Chondrocyte (in vitro differentiated cells): Measurements from ENCODE around the gene PNPLA6. TPM values are rescaled to one million over a fixed set of nuclear protein-coding genes. Genes with fewer than 3 reads are reported as not detected.
A peak's percentile ranks its signal among the peaks of the same experiment; 100 is the strongest.

ENCODE experiments used
- DNase-seq: peaks from one replicate; pipeline ENCODE4 v3.0.0; 2021; ENCODE audit warnings: mixed read lengths, low spot score
- H3K27ac Mint-ChIP-seq: one replicate; pipeline ENCODE4 v1.8.0; 2021; ENCODE audit warnings: mild to moderate bottlenecking, moderate library complexity, mixed read lengths; ENCODE audit not compliant: unreplicated experiment
- H3K27me3 Mint-ChIP-seq: 2 replicates; pipeline ENCODE4 v1.8.0; 2021; ENCODE audit warnings: low read depth, mixed read lengths
- H3K36me3 Mint-ChIP-seq: 2 replicates; pipeline ENCODE4 v1.8.0; 2021; ENCODE audit warnings: low read depth, mixed read lengths
- H3K4me1 Mint-ChIP-seq: 2 replicates; pipeline ENCODE4 v1.8.0; 2021; ENCODE audit warnings: low read depth, mild to moderate bottlenecking, mixed read lengths
- H3K4me3 Mint-ChIP-seq: one replicate; pipeline ENCODE4 v1.8.0; 2021; ENCODE audit warnings: mild to moderate bottlenecking, moderate library complexity, mixed read lengths; ENCODE audit not compliant: unreplicated experiment
- H3K9me3 Mint-ChIP-seq: 2 replicates; pipeline ENCODE4 v1.8.0; 2021; ENCODE audit warnings: low read depth, mixed read lengths
- CTCF ChIP-seq: fragments of 200-600 bp; sonication (generic); IDR thresholded peaks from 2 replicates; pipeline ENCODE4 v1.5.0; 2021; ENCODE audit warnings: antibody characterized with exemption, mild to moderate bottlenecking, moderate library complexity
- total RNA-seq: library from RNA; stranded (reverse); gene quantifications from 3 replicates; pipeline ENCODE4 v1.2.1, GENCODE V29; 2021

Gene PNPLA6
- total RNA-seq, 1 donor from 2014 or later: 87.9 TPM

DNA sequence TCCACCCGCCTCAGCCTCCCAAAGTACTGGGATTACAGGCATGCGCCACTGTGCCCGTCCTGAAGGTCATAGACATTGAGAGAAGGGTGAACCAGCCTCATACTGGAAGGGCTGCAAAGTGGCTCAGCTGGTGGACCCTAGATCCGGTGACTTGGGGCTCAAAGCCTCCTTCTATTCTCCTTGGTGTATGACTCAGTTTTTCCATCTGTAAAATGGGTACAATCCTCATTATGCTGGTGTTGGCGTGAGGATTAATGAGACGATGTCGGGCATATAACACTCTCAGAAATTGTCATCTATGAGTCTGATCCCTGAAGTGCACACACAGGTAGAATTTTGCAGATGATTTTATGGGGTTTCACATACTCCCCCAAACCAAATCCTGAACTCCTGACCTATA, 54.3 kb downstream of the PNPLA6 start:
- Mint-ChIP-seq H3K4me1 (no peaks in the 10 kb centered on the region), H3K9me3 (no peaks in the 10 kb centered on the region), H3K4me3 (no peak overlapping the region), H3K36me3 (no peaks in the 10 kb centered on the region), H3K27me3 (peaks cover 20% of the 10 kb centered on the region), H3K27ac (no peak overlapping the region)
- no peak for TF ChIP-seq CTCF
- no peak for DNase-seq

DNA sequence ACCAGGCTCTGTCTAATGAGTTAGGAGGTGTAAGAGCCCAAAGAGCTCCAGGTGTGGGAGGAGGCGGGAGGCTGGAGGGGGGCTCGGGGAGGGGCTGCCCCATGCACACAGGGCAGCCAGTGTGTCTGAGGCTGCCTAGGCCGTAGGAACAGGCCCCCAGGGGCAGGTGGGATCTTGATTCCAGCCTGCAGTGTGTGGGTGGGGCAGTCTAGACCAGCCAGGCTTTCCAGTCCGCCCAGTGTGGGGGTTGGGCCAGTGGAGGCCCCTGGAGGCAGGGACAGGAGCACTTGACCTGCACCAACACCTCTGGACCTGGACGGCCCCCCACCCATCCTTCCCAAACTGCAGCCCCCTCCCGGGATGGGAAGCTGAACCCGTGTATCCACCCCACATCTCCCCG, 54.7 kb downstream of the PNPLA6 start:
- Mint-ChIP-seq H3K27ac (no peak overlapping the region), H3K4me3 (no peak overlapping the region), H3K9me3 (no peaks in the 10 kb centered on the region), H3K36me3 (no peaks in the 10 kb centered on the region), H3K27me3 (peaks cover 20% of the 10 kb centered on the region), H3K4me1 (peaks cover 2% of the 10 kb centered on the region)
- no peak for TF ChIP-seq CTCF
- no peak for DNase-seq

GRCh38 chr19:7595466-7596133, 60.1 kb downstream of the PNPLA6 start, which contains the start of gene CAMSAP3:
TSS of gene CAMSAP3 (plus strand) at chr19:7595863. CDS start at chr19:7596003, 140 bp downstream.
- Mint-ChIP-seq H3K4me1 (peaks cover 4% of the 10 kb centered on the region), H3K4me3 (peak within 1 kb of the TSS; percentile 63), H3K27me3 (peaks cover 34% of the 10 kb centered on the region), H3K36me3 (no peaks in the 10 kb centered on the region), H3K9me3 (no peaks in the 10 kb centered on the region), H3K27ac (no peak within 1 kb of the TSS)
- no peak for DNase-seq
- TF ChIP-seq CTCF: no peak

DNA sequence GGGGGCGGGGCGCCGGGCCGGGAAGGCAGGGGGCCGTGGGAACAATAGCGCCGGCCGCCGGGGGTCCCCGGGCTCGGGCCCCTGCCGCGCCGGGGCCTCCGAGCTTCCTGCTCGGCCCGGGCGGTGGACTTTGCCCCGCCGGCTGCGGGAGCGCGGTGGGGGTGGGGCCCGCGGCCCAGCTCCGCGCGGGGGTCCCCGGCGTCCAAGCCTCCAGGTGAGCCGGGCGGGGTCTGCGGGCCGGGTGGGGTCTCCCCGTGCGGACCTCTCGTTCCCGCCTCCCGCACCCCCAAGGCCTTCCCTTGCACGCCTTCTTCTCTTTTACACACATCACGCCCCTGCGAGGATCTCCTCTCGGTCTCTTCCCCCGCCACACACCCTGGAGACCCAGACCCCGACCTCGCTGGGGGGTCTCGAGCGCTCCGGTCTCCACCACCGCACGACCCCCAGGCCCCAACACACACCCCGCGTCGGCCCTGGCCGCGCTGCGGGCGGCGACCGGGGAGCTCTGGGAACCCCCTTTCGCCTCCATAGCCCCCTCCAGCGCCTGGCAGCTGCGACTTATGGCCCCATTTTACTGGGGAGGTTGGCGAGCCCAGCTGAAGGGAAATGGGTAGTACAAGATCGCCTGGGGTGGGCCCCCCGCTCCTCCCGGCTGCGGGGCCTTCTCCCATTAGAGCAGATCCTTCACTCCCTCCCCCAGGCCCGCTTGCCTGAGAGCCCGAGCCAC, 60.9 kb downstream of the PNPLA6 start:
- H3K4me3 Mint-ChIP-seq: peak overlapping the region; percentile 60
- peaks cover 4% of the 10 kb centered on the region for H3K4me1 Mint-ChIP-seq
- H3K27ac Mint-ChIP-seq: no peak overlapping the region
- H3K27me3 Mint-ChIP-seq: peaks cover 34% of the 10 kb centered on the region
- no peak for DNase-seq
- H3K9me3 Mint-ChIP-seq: no peaks in the 10 kb centered on the region
- TF ChIP-seq CTCF: no peak
- H3K36me3 Mint-ChIP-seq: no peaks in the 10 kb centered on the region

DNA sequence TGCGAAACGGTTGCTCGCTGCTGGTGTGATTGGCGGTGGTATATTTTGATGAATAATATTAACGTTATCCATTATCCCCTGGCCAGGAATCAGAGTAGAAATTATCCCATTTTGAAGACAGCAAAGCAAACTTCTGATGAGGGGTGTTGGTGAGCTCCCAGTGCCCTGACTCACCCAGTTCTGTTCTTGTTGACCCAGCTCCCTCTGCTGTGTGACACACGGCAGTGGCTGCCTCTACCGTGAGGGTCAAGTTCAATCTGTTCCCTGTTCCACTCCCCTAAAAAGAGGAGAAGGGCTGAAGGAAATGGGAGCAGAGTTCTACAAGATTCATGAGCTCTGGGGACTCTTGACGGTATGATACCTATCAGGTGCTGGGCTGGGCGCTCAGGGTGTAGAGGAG, 62.2 kb downstream of the PNPLA6 start:
- H3K27ac Mint-ChIP-seq: no peak overlapping the region
- peaks cover 4% of the 10 kb centered on the region for H3K4me1 Mint-ChIP-seq
- H3K27me3 Mint-ChIP-seq: peaks cover 38% of the 10 kb centered on the region
- no peak for TF ChIP-seq CTCF
- no peak for DNase-seq
- H3K9me3 Mint-ChIP-seq: no peaks in the 10 kb centered on the region
- H3K36me3 Mint-ChIP-seq: no peaks in the 10 kb centered on the region
- H3K4me3 Mint-ChIP-seq: no peak overlapping the region
